Adipose tissue (tissue), 3 donors: ENCODE results near the gene VLDLR. TPM values are rescaled to one million over a fixed set of nuclear protein-coding genes. Genes with fewer than 3 reads are reported as not detected.

Experiments used
- H3K27ac ChIP-seq: one replicate; pipeline ENCODE4 v1.5.1; 2013; ENCODE audit warnings: low read depth, low read length
- WGBS, 3 donors: extraction: QIAGEN DNeasy Blood & Tissue Kit; methylation state at CpG; one replicate each; pipeline ENCODE4 v1.1.7; 2013; 5-methylcytosine and 5-hydroxymethylcytosine counted together
- polyA plus RNA-seq, 3 donors: library from polyadenylated mRNA; stranded (reverse); fragments of 200-250 nt; gene quantifications; one replicate each; pipeline ENCODE4 v1.2.3, GENCODE V29; 2013
- donor health status: healthy with polysubstance abuse.
- donor health status: Bipolar disorder and iron deficiency.
- donor health status: healthy.

VLDLR gene
- polyA plus RNA-seq, 3 donors: 7.1 to 14.6 (median 13.2) TPM

GRCh38 chr9:2641033-2641432 lies 19.4 kb downstream of the VLDLR start:
- H3K27ac ChIP-seq: no peak overlapping the region
- 47 to 97% (median 92%) methylated on average over 8 of the region's 8 CpGs for WGBS, 3 donors

- WGBS, 3 donors: 23 to 96% (median 90%) methylated on average over 1 of the region's 1 CpG
- H3K27ac ChIP-seq: no peak overlapping the region
These were observed 20.5 kb downstream of the VLDLR start for GRCh38 chr9:2642068-2642467.

GRCh38 chr9:2645569-2645968 lies 24.0 kb downstream of the VLDLR start:
- WGBS, 3 donors: 89 to 91% (median 91%) methylated on average over 4 of the region's 4 CpGs
- H3K27ac ChIP-seq: no peak overlapping the region

- WGBS, 3 donors: 45 to 84% (median 57%) methylated on average over 3 of the region's 3 CpGs
- H3K27ac ChIP-seq: no peak overlapping the region
These were observed 33.9 kb downstream of the VLDLR start for GRCh38 chr9:2655411-2655901.

GRCh38 chr9:2657427-2657826 lies 35.8 kb downstream of the VLDLR start:
- no peak overlapping the region for H3K27ac ChIP-seq
- 56 to 88% (median 65%) methylated on average over 9 of the region's 9 CpGs for WGBS, 3 donors

- WGBS, 3 donors: 74 to 93% (median 83%) methylated on average over 7 of the region's 7 CpGs
- H3K27ac ChIP-seq: no peak overlapping the region
These were observed 40.9 kb downstream of the VLDLR start for GRCh38 chr9:2662496-2662895.

- 48 to 74% (median 57%) methylated on average over 7 of the region's 7 CpGs for WGBS, 3 donors
- H3K27ac ChIP-seq: no peak overlapping the region
These were observed 42.0 kb downstream of the VLDLR start for GRCh38 chr9:2663461-2664173.

- no peak overlapping the region for H3K27ac ChIP-seq
- WGBS, 3 donors: 58 to 71% (median 59%) methylated on average over 4 of the region's 4 CpGs
These were observed 42.8 kb downstream of the VLDLR start for GRCh38 chr9:2664174-2665065.

- WGBS, 3 donors: 91 to 99% (median 92%) methylated on average over 4 of the region's 4 CpGs
- no peak overlapping the region for H3K27ac ChIP-seq
These were observed 45.0 kb downstream of the VLDLR start for GRCh38 chr9:2666569-2666968.

- 75 to 100% (median 88%) methylated on average over 1 of the region's 3 CpGs for WGBS, 3 donors
- no peak overlapping the region for H3K27ac ChIP-seq
These were observed 51.6 kb downstream of the VLDLR start for GRCh38 chr9:2673161-2673560.

- H3K27ac ChIP-seq: no peak overlapping the region
- 69 to 83% (median 74%) methylated on average over 9 of the region's 9 CpGs for WGBS, 3 donors
These were observed 52.7 kb downstream of the VLDLR start for GRCh38 chr9:2674141-2674824.

GRCh38 chr9:2675834-2676233 lies 54.2 kb downstream of the VLDLR start:
- 51 to 85% (median 70%) methylated on average over 1 of the region's 1 CpG for WGBS, 3 donors
- H3K27ac ChIP-seq: no peak overlapping the region

GRCh38 chr9:2676466-2676865 lies 54.9 kb downstream of the VLDLR start:
- no peak overlapping the region for H3K27ac ChIP-seq
- 52 to 71% (median 64%) methylated on average over 4 of the region's 4 CpGs for WGBS, 3 donors

GRCh38 chr9:2677915-2678889 lies 56.6 kb downstream of the VLDLR start:
- no peak overlapping the region for H3K27ac ChIP-seq

GRCh38 chr9:2679011-2679410 lies 57.4 kb downstream of the VLDLR start:
- H3K27ac ChIP-seq: no peak overlapping the region
- 92 to 96% (median 94%) methylated on average over 2 of the region's 2 CpGs for WGBS, 3 donors

More at GRCh38 chr9:2677915-2678889, 56.6 kb downstream of the VLDLR start:
- 51 to 68% (median 59%) methylated on average over 5 of the region's 5 CpGs for WGBS, 3 donors

GRCh38 chr9:2681981-2682380 lies 60.4 kb downstream of the VLDLR start:
- no peak overlapping the region for H3K27ac ChIP-seq
- WGBS, 3 donors: 66 to 83% (median 71%) methylated on average over 1 of the region's 1 CpG

GRCh38 chr9:2686911-2687310 lies 65.3 kb downstream of the VLDLR start:
- 82 to 85% (median 83%) methylated on average over 4 of the region's 4 CpGs for WGBS, 3 donors
- no peak overlapping the region for H3K27ac ChIP-seq

- 85 to 95% (median 92%) methylated on average over 3 of the region's 3 CpGs for WGBS, 3 donors
- H3K27ac ChIP-seq: no peak overlapping the region
These were observed 67.0 kb downstream of the VLDLR start for GRCh38 chr9:2688636-2689035.
